ENCODE results near the gene MZT2B.
"Not testable (repeated sequence)": the region's sequence is repeated elsewhere in the genome, so short reads cannot be mapped to it uniquely, and the experiment has no call there.

MZT2B gene

DNA sequence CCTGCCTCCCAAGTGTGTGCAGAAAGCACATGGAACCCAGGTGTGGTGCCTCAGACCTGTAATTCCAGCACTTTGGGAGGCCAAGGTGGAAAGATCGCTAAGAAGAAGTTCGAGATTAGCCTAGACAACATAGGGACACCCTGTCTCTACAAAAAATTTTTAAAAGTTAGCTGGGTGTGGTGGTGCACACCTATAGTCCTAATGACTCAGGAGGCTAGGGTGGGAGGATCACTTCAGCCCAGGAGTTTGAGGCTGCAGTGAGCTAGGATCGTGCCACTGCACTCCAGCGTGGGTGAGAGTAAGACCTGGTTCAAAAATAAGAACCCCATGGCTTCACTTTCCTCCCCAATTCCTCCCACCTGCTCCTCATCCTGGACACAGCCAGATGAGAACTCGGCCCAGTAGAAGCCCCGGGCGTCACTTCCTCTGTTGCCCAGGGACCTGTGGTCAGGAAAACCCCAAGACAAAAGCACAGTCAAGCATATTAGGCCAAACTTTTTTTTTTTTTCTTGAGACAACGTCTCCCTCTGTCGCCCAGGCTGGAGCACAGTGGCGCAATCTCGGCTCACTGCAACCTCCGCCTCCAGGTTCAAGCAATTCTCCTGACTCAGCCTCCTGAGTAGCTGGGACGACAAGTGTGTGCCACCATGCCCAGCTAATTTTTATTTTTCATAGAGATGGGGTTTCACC lies 24.1 kb upstream of the MZT2B start:
- peaks cover 91% of the 10 kb centered on the region for H3K36me3 Mint-ChIP-seq (ENCODE audit: low read depth)
- H3K4me1 Mint-ChIP-seq (ENCODE audit: low read depth); DNase-seq; H3K9me3 Mint-ChIP-seq; H3K4me3 Mint-ChIP-seq; H3K27me3 Mint-ChIP-seq: not testable (repeated sequence)
- H3K27ac Mint-ChIP-seq, result peak overlapping the region; percentile 72

DNA sequence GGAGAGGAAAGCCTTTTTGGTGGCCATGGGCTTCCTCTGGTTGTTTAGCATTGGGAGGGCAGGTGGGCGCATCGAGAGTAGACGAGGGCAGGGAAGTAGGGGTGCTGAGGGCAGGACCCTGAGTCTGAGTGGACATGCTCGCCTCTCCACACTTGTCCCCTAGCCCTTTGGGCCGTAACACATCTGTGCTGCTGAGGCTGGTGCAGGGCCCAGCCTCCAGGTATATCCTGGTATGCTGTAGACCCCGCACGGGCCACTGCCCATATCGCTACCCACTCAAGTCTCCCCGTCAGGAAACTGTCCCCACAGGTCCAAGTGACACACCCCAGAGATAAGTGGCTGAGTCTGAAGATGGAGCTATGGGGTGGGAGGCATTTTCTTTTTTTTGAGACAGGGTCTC lies 23.4 kb upstream of the MZT2B start:
- peaks cover 92% of the 10 kb centered on the region for H3K36me3 Mint-ChIP-seq (ENCODE audit: low read depth)

DNA sequence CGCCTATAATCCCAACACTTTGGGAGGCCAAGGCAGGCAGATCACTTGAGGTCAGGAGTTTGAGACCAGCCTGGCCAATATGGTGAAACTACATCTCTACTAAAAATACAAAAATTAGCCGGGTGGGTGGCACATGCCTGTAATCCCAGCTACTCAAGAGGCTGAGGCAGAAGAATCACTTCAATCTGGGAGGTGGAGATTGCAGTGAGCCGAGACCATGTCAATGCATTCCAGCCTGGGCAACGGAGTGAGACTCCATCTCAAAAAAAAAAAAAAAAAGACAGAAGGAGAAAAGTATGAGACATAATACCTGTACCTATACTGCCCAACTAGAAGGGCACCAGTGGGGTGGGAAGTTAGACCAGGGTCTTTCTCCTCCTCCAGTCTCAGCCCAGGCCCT lies 22.7 kb upstream of the MZT2B start:
- not testable (repeated sequence) for H3K4me3 Mint-ChIP-seq; H3K9me3 Mint-ChIP-seq; H3K27ac Mint-ChIP-seq; DNase-seq; H3K4me1 Mint-ChIP-seq (ENCODE audit: low read depth); H3K27me3 Mint-ChIP-seq
- H3K36me3 Mint-ChIP-seq (ENCODE audit: low read depth), result peaks cover 92% of the 10 kb centered on the region

More for the DNA sequence above, 23.4 kb upstream of the MZT2B start:
- Mint-ChIP-seq H3K4me3 (no peak overlapping the region), H3K9me3 (no peaks in the 10 kb centered on the region), H3K27me3 (no peaks in the 10 kb centered on the region), H3K4me1 (ENCODE audit: low read depth) (peaks cover 6% of the 10 kb centered on the region), H3K27ac (peak overlapping the region; percentile 72)
- no peak for DNase-seq

DNA sequence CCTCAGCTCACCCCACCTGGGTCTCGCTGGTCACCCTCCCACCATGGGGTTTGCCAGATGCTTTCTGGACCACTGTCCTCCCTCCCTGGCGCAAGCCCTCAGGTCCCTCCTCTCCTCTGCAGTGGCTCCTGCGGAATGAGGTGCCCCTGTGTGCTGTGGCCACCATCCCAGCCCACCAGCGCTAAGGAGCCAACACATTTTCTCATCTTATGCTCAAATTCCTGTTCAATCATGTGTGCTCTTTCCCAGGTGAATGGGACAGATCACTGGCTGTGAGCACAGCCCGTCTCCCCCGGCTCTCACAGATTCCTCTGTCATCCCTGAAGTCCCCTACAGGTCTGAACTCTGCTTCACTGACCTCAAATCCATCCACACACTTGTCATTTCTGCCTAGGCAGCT lies 21.9 kb upstream of the MZT2B start:
- no peak for DNase-seq
- Mint-ChIP-seq H3K27ac (no peak overlapping the region), H3K4me3 (no peak overlapping the region), H3K4me1 (ENCODE audit: low read depth) (peaks cover 6% of the 10 kb centered on the region), H3K9me3 (no peaks in the 10 kb centered on the region), H3K27me3 (no peaks in the 10 kb centered on the region), H3K36me3 (ENCODE audit: low read depth) (peaks cover 90% of the 10 kb centered on the region)

DNA sequence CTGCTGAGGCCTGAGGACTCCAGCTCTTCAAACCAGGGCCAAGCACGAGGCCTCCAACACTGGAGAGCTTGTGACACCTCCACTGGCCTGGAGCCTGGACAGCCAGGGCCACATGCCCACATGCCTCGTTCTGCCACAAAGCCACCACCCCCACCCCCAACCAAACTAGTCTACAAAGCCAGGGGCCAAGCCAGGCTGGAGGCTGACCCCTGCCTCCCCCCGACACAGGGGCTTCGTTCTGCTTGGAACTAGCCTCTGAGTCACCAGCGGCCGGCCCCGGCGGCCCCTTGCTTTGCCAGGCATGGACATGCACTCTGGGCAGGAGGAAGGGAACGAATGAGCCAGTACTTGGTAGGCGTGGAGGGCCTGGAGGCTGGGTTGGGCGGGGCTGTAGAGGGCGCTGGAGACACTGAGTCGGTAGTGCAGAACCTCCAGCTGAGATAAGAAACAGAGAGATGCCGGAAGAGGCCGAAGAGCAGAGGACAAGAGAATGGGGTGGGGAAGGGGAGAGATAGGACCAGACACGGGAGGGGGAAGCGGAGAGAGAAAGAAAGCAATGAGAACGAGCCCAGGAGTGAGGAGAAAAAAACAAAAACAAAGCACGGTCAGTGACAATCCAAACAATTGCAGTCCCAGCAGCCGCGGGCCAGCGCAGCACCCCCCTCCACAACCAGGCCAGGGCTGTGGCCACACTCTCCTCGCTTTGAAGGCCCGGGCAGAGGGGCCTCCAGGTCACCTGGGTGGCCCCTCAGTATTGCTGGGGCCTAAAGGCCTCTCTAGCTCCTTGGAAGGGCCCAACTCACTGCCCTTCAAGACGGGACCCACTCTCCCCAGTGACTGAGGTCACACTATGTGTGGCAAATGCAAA lies 21.0 kb upstream of the MZT2B start:
- H3K27ac Mint-ChIP-seq; H3K4me3 Mint-ChIP-seq; H3K27me3 Mint-ChIP-seq; H3K9me3 Mint-ChIP-seq; H3K4me1 Mint-ChIP-seq (ENCODE audit: low read depth); DNase-seq: not testable (repeated sequence)
- peaks cover 90% of the 10 kb centered on the region for H3K36me3 Mint-ChIP-seq (ENCODE audit: low read depth)

DNA sequence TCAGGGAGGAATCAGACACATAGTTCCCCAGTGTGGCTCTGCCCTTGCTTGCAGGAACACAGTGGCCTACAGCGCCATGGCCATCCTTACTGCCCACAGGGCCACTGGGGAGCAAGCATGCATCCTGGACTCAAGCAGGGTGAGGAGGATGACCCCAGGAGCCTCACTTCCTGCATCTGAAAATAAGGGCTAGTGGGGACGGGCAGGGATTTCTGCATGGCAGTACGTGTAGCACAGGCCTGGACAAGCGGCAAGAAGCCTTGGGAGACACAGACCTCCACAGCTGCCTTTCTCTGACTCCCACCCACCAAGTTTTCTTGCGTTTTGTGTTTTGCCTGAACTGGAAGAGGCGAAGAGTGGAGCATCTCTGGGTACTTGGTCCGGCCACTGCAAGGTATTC lies 19.6 kb upstream of the MZT2B start:
- H3K27ac Mint-ChIP-seq; H3K27me3 Mint-ChIP-seq; H3K4me1 Mint-ChIP-seq (ENCODE audit: low read depth); DNase-seq; H3K9me3 Mint-ChIP-seq; H3K4me3 Mint-ChIP-seq: not testable (repeated sequence)
- peaks cover 94% of the 10 kb centered on the region for H3K36me3 Mint-ChIP-seq (ENCODE audit: low read depth)

DNA sequence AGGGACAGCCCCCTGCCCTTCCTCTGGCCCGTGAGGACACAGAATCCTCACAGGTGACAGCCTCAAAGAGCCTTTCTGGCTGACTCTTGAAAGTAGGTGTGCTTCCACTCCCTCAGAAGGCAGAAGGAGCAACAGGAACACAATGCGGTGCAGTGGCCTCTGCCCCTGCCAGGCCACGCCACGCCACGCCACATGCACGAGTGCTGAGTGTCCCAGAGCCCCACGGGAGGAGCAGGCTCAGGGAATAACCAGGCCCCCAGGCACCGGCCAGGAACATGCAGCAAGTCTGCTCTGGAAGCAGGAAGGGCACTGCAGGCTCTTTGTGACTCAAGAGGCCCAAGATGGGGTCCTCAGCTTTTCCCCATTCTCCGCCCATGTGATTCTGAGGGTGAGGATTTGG lies 19.1 kb upstream of the MZT2B start:
- H3K27ac Mint-ChIP-seq, result no peak overlapping the region
- no peaks in the 10 kb centered on the region for H3K9me3 Mint-ChIP-seq
- no peaks in the 10 kb centered on the region for H3K27me3 Mint-ChIP-seq
- H3K36me3 Mint-ChIP-seq (ENCODE audit: low read depth), result peaks cover 94% of the 10 kb centered on the region
- no peak for DNase-seq
- no peak overlapping the region for H3K4me3 Mint-ChIP-seq
- peaks cover 5% of the 10 kb centered on the region for H3K4me1 Mint-ChIP-seq (ENCODE audit: low read depth)

DNA sequence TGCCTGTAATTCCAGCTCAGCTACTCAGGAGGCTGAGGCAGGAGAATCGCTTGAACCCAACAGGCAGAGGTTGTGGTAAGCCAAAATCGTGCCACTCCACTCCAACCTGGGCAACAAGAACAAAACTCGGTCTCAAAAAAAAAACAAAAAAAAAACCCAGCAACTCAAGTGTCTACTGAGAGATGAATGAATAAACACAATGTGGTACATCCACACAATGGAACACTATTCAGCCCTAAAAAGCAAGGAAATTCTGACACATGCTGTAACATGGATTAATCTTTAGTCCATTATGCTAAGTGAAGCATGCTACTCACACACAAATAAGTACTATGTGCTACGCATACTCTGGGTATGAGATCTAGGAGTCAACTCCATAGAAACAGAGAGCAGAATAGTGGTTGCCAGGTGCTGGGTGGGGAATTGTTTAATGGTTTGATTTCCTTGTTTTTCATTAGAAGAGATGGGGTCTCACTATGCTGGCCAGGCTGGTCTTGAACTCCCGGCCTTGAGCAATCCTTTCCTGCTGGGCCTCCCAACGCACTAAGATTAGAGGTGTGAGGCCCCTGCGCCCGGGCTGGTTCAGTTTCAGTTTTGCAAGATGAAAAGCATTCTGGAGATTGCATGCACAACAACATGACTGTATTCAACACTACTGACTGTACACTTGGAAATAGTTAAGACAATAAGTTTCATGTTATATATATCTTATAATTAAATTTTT lies 16.6 kb upstream of the MZT2B start:
- H3K27ac Mint-ChIP-seq, result no peak overlapping the region
- peaks cover 1% of the 10 kb centered on the region for H3K4me1 Mint-ChIP-seq (ENCODE audit: low read depth)
- no peak for DNase-seq
- no peak overlapping the region for H3K4me3 Mint-ChIP-seq
- no peaks in the 10 kb centered on the region for H3K27me3 Mint-ChIP-seq
- no peaks in the 10 kb centered on the region for H3K9me3 Mint-ChIP-seq
- peaks cover 94% of the 10 kb centered on the region for H3K36me3 Mint-ChIP-seq (ENCODE audit: low read depth)

DNA sequence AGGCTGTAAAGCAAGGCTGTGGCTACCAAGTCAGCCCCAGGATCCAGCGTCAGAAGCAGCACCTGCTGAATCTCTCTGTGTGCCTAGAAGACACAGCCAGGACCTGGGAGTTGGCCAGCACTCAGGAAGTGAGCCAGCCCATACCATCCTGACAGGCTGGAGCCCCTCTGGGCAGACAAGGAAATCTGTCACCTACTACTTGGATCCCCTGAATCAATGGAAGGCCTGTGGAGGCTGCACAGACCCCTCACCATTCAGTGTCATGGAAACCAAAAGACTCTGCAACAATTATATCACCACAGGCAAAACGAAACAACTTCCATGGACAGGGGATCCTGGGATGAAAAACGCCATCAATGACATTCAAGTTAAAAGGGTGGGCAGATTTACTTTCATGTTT lies 15.5 kb upstream of the MZT2B start:
- H3K36me3 Mint-ChIP-seq (ENCODE audit: low read depth), result peaks cover 92% of the 10 kb centered on the region
- H3K4me3 Mint-ChIP-seq; H3K27ac Mint-ChIP-seq; H3K9me3 Mint-ChIP-seq; H3K4me1 Mint-ChIP-seq (ENCODE audit: low read depth); H3K27me3 Mint-ChIP-seq; DNase-seq: not testable (repeated sequence)

DNA sequence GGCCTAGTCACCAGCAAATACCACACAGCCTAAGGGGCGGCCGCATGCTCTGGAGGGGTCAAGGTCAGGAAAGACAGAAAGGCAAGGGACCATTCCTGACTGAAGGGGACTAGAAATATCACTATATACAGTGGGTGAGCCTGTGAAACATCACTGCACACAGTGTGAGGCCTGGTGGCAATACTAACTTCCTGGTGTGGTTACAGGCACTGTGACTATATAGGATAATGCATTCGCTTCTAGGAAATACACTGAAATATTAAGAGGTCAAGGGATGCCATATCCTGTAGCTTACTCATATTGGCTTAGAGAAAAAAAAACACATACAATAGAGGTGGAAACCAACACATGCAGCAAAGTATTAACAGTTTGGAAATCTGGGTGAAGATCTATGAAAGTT lies 12.9 kb upstream of the MZT2B start:
- not testable (repeated sequence) for DNase-seq; H3K4me1 Mint-ChIP-seq (ENCODE audit: low read depth); H3K27ac Mint-ChIP-seq; H3K9me3 Mint-ChIP-seq; H3K4me3 Mint-ChIP-seq; H3K27me3 Mint-ChIP-seq
- H3K36me3 Mint-ChIP-seq (ENCODE audit: low read depth), result peaks cover 93% of the 10 kb centered on the region

DNA sequence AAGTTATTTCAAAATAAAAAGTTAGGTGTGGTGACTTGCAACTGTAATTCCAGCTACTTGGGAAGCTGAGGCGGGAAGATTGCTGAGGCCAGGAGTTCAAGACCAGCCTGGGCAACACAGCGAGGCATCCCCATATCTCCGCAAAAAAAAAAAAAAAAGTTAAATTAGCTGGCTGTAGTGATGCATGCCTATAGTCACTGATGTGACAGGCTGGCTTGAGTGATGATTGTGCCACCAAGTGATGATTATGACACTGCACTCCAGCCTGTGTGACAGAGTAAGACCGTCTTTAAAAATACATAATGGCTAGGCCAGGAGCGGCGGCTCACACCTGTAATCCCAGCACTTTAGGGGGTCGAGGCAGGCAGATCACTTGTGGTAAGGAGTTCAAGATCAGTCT lies 12.2 kb upstream of the MZT2B start:
- no peak for DNase-seq
- Mint-ChIP-seq H3K4me1 (ENCODE audit: low read depth) (peaks cover 2% of the 10 kb centered on the region), H3K4me3 (no peak overlapping the region), H3K27me3 (no peaks in the 10 kb centered on the region), H3K9me3 (no peaks in the 10 kb centered on the region), H3K27ac (no peak overlapping the region), H3K36me3 (ENCODE audit: low read depth) (peaks cover 93% of the 10 kb centered on the region)

DNA sequence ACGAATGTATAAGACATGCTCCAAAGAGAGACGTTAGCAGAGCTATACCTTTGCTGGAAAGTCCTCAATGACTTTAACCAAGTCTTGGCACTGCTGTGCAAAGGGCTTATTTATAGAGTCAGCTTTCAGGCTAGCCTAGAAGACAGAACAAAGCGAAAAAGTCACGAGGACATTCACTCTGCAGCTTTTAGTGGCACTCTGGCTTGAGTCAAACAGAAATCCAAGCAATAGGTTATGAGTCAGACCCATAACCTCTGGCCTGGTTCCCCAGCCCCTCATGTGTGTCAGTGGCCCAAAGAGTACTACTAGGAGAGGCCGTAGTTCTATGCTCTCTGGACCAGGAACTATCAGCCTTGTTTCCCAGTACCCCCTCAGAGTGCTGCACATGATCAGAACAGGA lies 7.2 kb upstream of the MZT2B start:
- Mint-ChIP-seq H3K4me1 (ENCODE audit: low read depth) (peaks cover 24% of the 10 kb centered on the region), H3K36me3 (ENCODE audit: low read depth) (peaks cover 80% of the 10 kb centered on the region), H3K27ac (peak overlapping the region; percentile 34)
- not testable (repeated sequence) for H3K9me3 Mint-ChIP-seq, H3K27me3 Mint-ChIP-seq, H3K4me3 Mint-ChIP-seq, DNase-seq

DNA sequence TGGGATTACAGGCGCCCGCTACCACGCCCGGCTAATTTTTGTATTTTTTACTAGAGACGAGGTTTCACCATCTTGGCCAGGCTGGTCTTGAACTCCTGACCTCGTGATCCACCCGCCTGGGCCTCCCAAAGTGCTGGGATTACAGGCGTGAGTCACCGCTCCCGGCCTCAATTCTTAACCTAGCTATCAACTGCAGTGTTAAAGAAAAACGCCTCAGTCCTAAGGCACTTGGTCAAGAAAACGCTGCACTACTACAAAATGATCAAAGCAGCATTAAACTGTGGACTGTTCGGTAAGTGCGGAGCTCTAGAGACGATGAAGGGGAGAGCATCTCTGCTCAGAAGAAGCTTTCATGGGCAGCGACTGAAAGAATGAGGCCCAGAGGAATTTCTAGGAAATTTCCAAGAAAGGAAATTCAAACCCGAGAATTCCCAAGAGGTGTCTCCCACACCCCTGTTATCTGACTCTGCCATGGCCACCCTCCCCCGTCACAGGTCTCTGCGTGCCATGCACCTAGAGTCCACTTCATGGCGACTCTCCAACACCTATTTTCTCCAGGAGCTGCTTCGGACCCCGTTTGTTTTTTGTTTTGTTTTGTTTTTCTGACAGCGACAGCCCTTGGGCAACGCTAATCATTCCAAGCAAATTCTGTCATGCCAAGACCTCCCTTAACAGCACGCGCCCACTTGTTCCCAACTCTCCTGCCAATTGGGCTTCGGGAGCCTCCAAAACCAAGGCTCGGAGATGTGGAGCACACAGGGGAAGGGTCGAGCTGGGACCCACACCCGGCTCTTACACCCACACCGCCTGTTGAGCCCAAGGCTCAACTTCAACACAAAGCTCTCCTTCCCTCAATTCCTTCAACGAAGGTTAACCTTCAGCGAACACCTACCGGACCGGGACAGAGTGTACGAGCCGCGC lies 1.4 kb upstream of the MZT2B start:
- peak overlapping the region; percentile 97 for H3K4me3 Mint-ChIP-seq
- H3K9me3 Mint-ChIP-seq, DNase-seq, H3K27me3 Mint-ChIP-seq: not testable (repeated sequence)
- peak overlapping the region; percentile 98 for H3K27ac Mint-ChIP-seq
- peaks cover 38% of the 10 kb centered on the region for H3K4me1 Mint-ChIP-seq (ENCODE audit: low read depth)
- H3K36me3 Mint-ChIP-seq (ENCODE audit: low read depth), result peaks cover 62% of the 10 kb centered on the region

DNA sequence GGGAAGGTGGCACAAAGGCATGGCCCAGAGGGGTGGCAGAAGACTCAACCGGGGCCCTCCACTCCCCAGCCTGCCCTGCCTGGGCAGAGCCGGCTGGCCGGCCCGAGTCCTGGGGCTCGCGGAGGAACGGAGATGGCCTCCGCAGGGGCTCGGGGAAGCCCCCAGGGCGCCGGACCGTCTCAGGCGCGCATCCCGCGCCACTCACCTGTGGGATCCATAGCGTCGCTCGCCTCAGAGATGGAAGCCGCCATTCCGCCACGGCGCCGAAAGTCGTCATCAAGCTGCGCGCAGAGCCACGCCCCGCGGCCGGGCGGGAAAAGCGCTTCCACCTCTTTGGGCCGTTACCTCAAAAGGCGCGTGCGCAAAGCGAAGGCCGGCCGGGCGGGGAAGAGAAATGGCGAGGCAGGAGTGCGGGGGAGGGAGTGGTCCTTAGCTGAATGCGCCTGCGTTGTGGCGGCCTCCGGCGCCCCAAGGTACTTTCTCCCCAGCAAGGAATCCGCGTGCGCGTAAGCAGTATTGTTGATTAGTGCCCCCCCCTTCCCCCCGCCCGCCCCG lies 660 bp upstream of the MZT2B start, which contains the start of gene SMPD4:
TSS of gene SMPD4 (minus strand) at position 278 of the 555 bp plus-strand sequence. CDS start 5,010 bp downstream, outside the sequence.
- no peaks in the 10 kb centered on the region for H3K27me3 Mint-ChIP-seq
- H3K36me3 Mint-ChIP-seq (ENCODE audit: low read depth), result peaks cover 63% of the 10 kb centered on the region
- no peaks in the 10 kb centered on the region for H3K9me3 Mint-ChIP-seq
- H3K4me1 Mint-ChIP-seq (ENCODE audit: low read depth), result peaks cover 37% of the 10 kb centered on the region
- H3K4me3 Mint-ChIP-seq, result peak within 1 kb of the TSS; percentile 97
- DNase-seq, result peak; percentile 99
- peak within 1 kb of the TSS; percentile 98 for H3K27ac Mint-ChIP-seq

All from activated T-cell treated with anti-CD3 and anti-CD28 coated beads, Interleukin-2, amount 50 U/mL, for 24 hours (primary cell).